ENCODE data around the gene SPON1.
"Not testable (repeated sequence)": the region's sequence is repeated elsewhere in the genome, so short reads cannot be mapped to it uniquely, and the experiment has no call there.

SPON1 gene

GRCh38 chr11:14089690-14090462, 127.4 kb downstream of the SPON1 start:
- DNase-seq = no peak

- DNase-seq = not testable (repeated sequence)
Observed at GRCh38 chr11:14090631-14091030, 128.1 kb downstream of the SPON1 start.

GRCh38 chr11:14093065-14093464, 130.5 kb downstream of the SPON1 start:
- DNase-seq = no peak

- no peak for DNase-seq
Observed at GRCh38 chr11:14094481-14095037, 132.0 kb downstream of the SPON1 start.

- DNase-seq = no peak
Observed at GRCh38 chr11:14095882-14096281, 133.4 kb downstream of the SPON1 start.

GRCh38 chr11:14096606-14097005, 134.1 kb downstream of the SPON1 start:
- no peak for DNase-seq

GRCh38 chr11:14101388-14101787, 138.9 kb downstream of the SPON1 start:
- no peak for DNase-seq

- DNase-seq = no peak
Observed at GRCh38 chr11:14102766-14103165, 140.2 kb downstream of the SPON1 start.

GRCh38 chr11:14105446-14105845, 142.9 kb downstream of the SPON1 start:
- no peak for DNase-seq

GRCh38 chr11:14106303-14107049, 144.0 kb downstream of the SPON1 start:
- no peak for DNase-seq

- peak in 1 of 3 experiments; percentile 83 for DNase-seq
Observed at GRCh38 chr11:14107050-14107430, 144.5 kb downstream of the SPON1 start.

GRCh38 chr11:14109742-14110141, 147.2 kb downstream of the SPON1 start:
- DNase-seq = no peak

GRCh38 chr11:14110629-14111028, 148.1 kb downstream of the SPON1 start:
- DNase-seq = no peak

GRCh38 chr11:14111496-14111895, 149.0 kb downstream of the SPON1 start:
- DNase-seq = no peak

- no peak for DNase-seq
Observed at GRCh38 chr11:14112721-14113120, 150.2 kb downstream of the SPON1 start.

GRCh38 chr11:14114269-14114668, 151.7 kb downstream of the SPON1 start:
- no peak for DNase-seq

GRCh38 chr11:14114786-14115185, 152.3 kb downstream of the SPON1 start:
- DNase-seq = peak in 1 of 3 experiments; percentile 3

- peak in 2 of 3 experiments; percentile 27 to 69 for DNase-seq
Observed at GRCh38 chr11:14117632-14118031, 155.1 kb downstream of the SPON1 start.

- DNase-seq = peak; percentile 15 to 82 (median 30)
Observed at GRCh38 chr11:14118072-14118471, 155.5 kb downstream of the SPON1 start.

- no peak for DNase-seq
Observed at GRCh38 chr11:14119357-14119756, 156.8 kb downstream of the SPON1 start.

GRCh38 chr11:14124350-14124749, 161.8 kb downstream of the SPON1 start:
- DNase-seq = no peak

- DNase-seq = no peak
Observed at GRCh38 chr11:14124886-14125285, 162.4 kb downstream of the SPON1 start.

- DNase-seq = no peak
Observed at GRCh38 chr11:14125529-14125928, 163.0 kb downstream of the SPON1 start.

GRCh38 chr11:14127679-14128078, 165.2 kb downstream of the SPON1 start:
- no peak for DNase-seq

Measured in NCI-H1417 (cell line).